GOT3 (cell line): ENCODE results near the gene CACNA1A.

Experiments
- DNase-seq: peaks from one replicate; lab custom pipeline; 2025; ENCODE audit warnings: mixed read lengths; lab: John Stamatoyannopoulos, UW

Gene CACNA1A

GRCh38 chr19:13493516-13494310 is 12.6 kb downstream of the CACNA1A start:
- DNase-seq: no peak

GRCh38 chr19:13492128-13492527 is 14.2 kb downstream of the CACNA1A start:
- no peak for DNase-seq

GRCh38 chr19:13487985-13488384 is 18.3 kb downstream of the CACNA1A start:
- DNase-seq: no peak

DNA sequence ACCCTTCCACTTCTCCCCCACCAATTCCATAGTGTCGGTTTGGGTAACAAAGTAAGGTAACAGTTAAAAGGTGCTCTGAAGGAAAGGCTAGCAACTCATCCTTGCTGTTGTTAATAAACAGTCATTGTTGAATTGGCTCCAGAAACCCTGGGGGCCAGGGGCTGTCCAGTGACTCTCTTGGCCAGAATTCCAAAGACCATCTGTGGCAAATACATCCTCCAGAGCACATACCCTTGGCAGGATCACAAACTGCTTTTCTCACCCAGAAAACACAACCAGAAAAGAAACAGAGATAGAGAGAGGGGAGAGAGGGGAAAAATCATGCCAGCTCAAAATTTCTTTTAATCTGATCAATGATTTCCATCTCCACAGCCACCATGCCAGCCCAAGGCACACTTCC is 22.1 kb downstream of the CACNA1A start:
- no peak for DNase-seq

DNA sequence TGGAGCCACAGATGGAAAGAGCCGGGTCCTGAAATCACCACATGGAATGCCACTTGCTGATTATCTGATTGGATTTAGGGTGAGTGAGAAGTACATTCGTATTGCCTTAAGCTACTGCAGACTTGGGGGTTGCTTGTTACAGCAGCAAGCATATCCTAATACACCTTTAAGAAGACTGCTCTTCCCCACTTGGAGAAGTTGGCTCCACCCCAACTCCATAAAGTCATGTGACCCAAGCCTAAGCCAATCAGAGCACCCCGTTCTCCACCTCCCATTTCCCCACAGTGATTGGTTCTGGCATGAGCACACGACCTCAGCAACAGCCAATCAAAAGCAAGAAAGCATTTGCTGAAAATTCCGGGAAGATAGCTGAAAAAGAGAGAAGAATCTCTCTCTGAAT is 23.1 kb downstream of the CACNA1A start:
- no peak for DNase-seq

DNA sequence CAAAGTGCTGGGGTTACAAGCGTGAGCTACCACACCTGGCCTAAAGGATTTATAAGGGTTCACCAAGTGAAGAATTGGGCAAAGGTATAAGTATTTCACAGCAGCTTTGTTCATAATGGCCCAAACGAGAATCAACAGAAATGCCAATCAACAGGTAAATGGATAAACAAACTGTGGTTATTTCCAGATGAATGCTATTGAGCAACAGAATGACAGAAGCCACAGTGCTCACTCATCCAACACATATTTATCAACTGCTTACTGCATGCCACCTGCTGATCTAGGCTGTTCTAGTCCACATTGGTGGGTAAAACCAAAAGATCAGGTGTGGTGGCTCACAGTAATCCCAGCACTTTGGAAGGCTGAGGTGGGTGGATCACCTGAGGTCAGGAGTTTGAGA is 27.7 kb downstream of the CACNA1A start:
- no peak for DNase-seq

- no peak for DNase-seq
These were observed 30.2 kb downstream of the CACNA1A start for GRCh38 chr19:13476071-13476470.

DNA sequence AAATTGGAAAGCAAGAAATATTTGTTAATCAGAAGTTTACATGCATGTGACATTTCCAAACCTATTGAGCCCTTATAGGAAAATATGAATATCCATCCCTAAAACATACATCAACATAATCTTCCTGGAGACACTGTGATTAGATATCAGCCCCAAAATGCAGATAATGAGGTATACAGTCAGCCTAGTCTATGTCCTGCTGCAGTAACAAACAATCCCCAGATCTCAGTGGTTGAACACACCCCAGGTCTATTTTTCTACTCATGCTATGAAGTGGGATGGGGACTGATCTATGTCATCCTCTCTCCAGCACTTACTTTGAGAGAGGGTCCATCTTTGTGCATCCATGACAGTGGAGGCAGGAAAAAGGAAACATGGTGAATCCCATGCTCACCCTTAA is 31.2 kb downstream of the CACNA1A start:
- DNase-seq: no peak

DNA sequence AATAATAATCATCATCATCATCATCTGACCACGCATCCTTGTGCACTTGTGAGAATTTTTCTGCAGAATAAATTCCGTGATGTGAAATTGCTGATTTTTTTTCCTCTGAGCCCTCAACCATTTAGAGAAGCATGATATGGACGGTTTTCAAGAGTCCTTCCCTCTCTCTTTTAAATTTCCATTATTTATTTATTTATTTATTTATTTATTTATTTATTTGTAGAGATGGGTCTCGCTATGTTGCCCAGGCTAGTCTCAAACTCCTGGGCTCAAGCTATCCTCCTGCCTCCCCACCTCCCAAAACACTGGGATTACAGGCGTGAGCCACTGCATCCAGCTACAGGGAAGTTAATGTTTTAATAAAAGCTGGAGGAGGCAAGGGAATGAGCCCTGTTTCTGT is 39.6 kb downstream of the CACNA1A start:
- DNase-seq: no peak

GRCh38 chr19:13463296-13463695 is 43.0 kb downstream of the CACNA1A start:
- DNase-seq: no peak

DNA sequence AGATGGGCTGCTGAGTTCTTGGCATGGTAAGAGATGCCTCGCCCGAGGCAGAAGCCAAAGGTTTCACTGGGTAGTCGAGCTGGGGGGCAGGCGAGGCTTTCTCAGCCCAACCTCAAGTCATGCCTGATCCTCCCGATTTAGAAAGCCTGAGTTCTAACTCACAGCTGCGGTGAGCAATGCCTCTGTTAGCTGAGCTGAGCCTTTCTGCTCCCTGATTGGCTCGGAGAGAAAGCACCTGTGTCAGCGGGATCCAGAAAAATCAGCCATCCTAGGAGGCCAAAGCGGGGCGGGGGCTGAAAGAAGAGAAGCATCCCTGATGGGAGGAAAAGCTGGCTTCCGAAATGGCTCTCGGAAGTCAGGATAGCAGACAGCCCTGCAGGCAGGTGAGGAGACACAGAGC is 44.7 kb downstream of the CACNA1A start:
- no peak for DNase-seq

GRCh38 chr19:13460045-13460444 is 46.2 kb downstream of the CACNA1A start:
- DNase-seq: no peak

GRCh38 chr19:13459351-13459750 is 46.9 kb downstream of the CACNA1A start:
- DNase-seq: no peak

DNA sequence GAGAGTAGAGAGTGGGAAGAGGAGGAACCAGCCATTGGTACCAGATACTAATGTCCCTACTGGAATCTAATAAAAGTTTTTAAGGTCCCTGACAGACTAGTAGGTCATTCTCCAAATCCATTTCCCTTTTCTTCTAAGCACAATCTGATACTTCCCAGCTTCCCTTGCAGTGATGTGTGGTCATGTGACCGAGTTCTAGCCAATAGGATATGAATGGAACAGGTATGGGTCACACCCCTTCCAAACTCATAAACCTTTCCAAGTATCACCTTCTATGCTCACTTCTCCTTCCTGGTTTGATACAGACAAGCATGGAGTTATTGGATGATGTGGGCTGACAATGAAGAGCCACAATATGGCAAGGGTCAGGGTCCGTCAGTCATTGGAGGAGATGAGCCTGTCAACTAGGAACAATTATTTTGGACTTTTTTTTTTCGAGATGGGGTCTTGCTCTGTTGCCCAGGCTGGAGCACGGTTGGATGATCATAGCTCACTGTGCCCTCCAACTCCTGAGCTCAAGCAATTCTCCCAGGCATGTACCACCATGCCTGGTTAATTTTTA is 54.8 kb downstream of the CACNA1A start:
- DNase-seq: no peak

DNA sequence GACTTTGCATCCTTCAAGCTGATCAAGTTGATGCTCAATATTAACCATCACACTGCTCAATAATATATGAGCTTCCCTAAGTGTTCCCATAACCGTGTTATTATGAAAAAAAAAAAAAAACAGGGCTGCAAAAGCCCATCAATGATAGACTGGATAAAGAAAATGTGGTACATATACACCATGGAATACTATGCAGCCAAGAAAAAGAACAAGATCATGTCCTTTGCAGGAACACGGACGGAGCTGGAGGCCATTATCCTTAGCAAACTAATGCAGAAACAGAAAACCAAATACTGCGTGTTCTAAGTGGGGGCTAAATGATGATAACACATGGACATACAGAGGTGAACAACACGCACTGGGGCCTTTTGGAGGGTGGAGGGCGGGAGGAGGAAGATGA is 58.3 kb downstream of the CACNA1A start:
- DNase-seq: no peak

- no peak for DNase-seq
These were observed 64.3 kb downstream of the CACNA1A start for GRCh38 chr19:13441810-13442512.

GRCh38 chr19:13437919-13438618 is 68.2 kb downstream of the CACNA1A start:
- no peak for DNase-seq

GRCh38 chr19:13436352-13436751 is 69.9 kb downstream of the CACNA1A start:
- DNase-seq: no peak

DNA sequence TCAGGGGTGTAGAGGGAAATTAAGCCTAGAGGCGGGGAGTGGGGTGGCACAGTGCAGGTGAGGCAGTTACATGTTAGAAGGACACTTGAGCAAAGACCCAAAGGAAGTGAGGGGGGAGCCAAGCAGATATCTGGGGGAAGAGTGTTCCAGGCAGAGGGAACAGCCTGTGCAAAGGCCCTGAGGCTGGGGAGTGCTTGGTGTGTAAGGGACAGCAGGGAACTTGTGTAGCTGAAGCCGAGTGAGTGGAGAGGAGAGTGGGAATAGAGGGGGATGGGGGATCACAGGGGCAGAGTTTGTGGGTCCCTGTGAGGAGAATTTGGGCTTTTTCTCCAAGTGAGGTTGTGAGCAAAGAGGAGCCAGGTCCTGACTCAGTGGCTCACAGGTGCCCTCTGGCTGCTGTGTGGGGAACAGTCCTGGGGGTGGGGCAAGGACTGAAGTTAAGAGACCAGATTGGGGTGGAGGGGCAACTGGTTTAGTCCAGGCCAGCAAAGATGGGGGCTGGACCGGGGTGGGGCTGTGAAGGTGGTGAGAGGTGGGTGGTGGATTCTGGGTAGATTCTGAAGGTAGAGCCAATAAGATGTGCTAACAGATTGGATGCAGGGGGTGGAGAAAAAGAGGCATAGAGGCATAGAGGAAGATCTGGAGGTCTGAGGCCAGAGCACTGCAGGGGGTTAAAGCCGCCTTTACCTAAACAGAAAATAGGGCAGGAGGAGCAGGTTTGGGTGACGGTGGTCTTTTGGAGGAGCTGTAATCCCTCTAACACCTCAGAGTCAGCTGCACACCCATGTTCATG is 75.3 kb downstream of the CACNA1A start:
- DNase-seq: no peak

DNA sequence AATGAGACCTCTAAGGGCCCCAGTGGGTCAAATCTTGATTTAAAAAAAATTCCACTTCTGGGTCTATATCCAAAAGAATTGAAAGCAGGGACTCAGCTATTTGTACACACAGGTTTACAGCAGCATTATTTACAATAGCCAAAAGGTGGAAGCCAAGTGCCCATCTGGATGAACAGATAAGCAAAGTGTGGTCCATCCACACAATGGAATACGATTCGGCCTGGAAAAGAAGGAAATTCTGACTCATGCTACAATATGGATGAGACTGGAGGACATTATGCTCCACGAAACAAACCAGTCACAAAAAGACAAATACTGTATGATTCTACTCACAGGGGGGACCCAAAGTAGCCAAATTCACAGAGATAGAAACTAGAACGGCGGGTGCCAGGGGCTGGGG is 76.7 kb downstream of the CACNA1A start:
- DNase-seq: no peak

GRCh38 chr19:13428352-13428751 is 77.9 kb downstream of the CACNA1A start:
- no peak for DNase-seq
